HepG2 (cell line): ENCODE results near the gene DIPK1A. TPM values are rescaled to one million over a fixed set of nuclear protein-coding genes. Genes with fewer than 3 reads are reported as not detected.
A peak's percentile ranks its signal among the peaks of the same experiment; 100 is the strongest.

Source experiments
- ADNP ChIP-seq: sonication (generic); formaldehyde crosslinking; IDR thresholded peaks from 2 replicates; pipeline ENCODE4 v1.4.0; 2020; ENCODE audit warnings: missing genetic modification reagents
- CEBPG ChIP-seq: IDR thresholded peaks from 2 replicates; pipeline ENCODE4 v1.6.1; 2016
- HIVEP1 ChIP-seq: sonication (generic); formaldehyde crosslinking; IDR thresholded peaks from 2 replicates; pipeline ENCODE4 v1.4.0; 2020; ENCODE audit warnings: mild to moderate bottlenecking, missing genetic modification reagents
- HMG20A ChIP-seq: IDR thresholded peaks from 2 replicates; pipeline ENCODE4 v1.6.1; 2016; ENCODE audit warnings: borderline replicate concordance
- KDM6A ChIP-seq: IDR thresholded peaks from 2 replicates; pipeline ENCODE4 v1.6.1; 2016; ENCODE audit warnings: low read depth
- KMT2A ChIP-seq: sonication (generic); formaldehyde crosslinking; IDR thresholded peaks from 2 replicates; pipeline ENCODE4 v1.4.0; 2020; ENCODE audit warnings: missing genetic modification reagents
- MED1 ChIP-seq: sonication (generic); formaldehyde crosslinking; IDR thresholded peaks from 2 replicates; pipeline ENCODE4 v1.4.0; 2020; ENCODE audit warnings: missing genetic modification reagents
- MEF2D ChIP-seq: sonication (generic); formaldehyde crosslinking; IDR thresholded peaks from 2 replicates; pipeline ENCODE4 v1.5.1; 2020; ENCODE audit warnings: mild to moderate bottlenecking, missing genetic modification reagents
- NONO ChIP-seq, 2 experiments: fragments of 450-650 bp in 1 of 2; sonication (generic) in 1 of 2; formaldehyde crosslinking in 1 of 2; IDR thresholded peaks in 1 of 2; conservative IDR thresholded peaks in 1 of 2; 2 replicates each; pipeline versions ENCODE4 v1.6.1 to v1.8.0; 2017 to 2022; ENCODE audit warnings: mild to moderate bottlenecking in 1 of 2, missing genetic modification reagents in 1 of 2, moderate library complexity in 1 of 2
- ONECUT2 ChIP-seq: sonication (generic); formaldehyde crosslinking; IDR thresholded peaks from 2 replicates; pipeline ENCODE4 v1.4.0; 2020; ENCODE audit warnings: missing genetic modification reagents
- PPARG ChIP-seq: conservative IDR thresholded peaks from 2 replicates; pipeline ENCODE4 v1.6.1; 2016; ENCODE audit warnings: missing biosample characterization, missing genetic modification reagents
- TRIM24 ChIP-seq: sonication (generic); formaldehyde crosslinking; IDR thresholded peaks from 2 replicates; pipeline ENCODE4 v1.8.0; 2022; ENCODE audit warnings: mild to moderate bottlenecking, missing genetic modification reagents
- ZNF335 ChIP-seq: sonication (generic); formaldehyde crosslinking; IDR thresholded peaks from 2 replicates; pipeline ENCODE4 v1.4.0; 2020; ENCODE audit warnings: missing genetic modification reagents
- ZSCAN21 ChIP-seq: sonication (generic); formaldehyde crosslinking; IDR thresholded peaks from 2 replicates; pipeline ENCODE4 v1.8.0; 2022; ENCODE audit warnings: mild to moderate bottlenecking, missing genetic modification reagents, moderate library complexity, borderline replicate concordance
- polyA plus RNA-seq, 8 experiments: library from polyadenylated mRNA; depleted of rRNA in 3 of 8; stranded (reverse) in 7 of 8; unstranded in 1 of 8; fragments of >200 nt; fragmentation: Illumina TruSeq in 4 of 8; extraction: Trizol in 4 of 8; gene quantifications; 2 replicates each; pipeline versions ENCODE4 v1.2.1 to v1.2.3, GENCODE V29; 2011 to 2016; ENCODE audit warnings: low read depth in 4 of 8, missing spikeins in 1 of 8, mixed read lengths in 1 of 8; ENCODE audit not compliant: insufficient read depth in 1 of 8
- total RNA-seq, 5 experiments: library from RNA; depleted of rRNA; stranded (reverse); fragments of >200 nt; fragmentation: Illumina TruSeq; extraction: Trizol; gene quantifications; 2 replicates each; pipeline ENCODE4 v1.2.3, GENCODE V29; 2016; ENCODE audit warnings: low read depth in 1 of 5
- TF ChIP-seq, protein P1 (sequence below): sonication (generic); formaldehyde crosslinking; IDR thresholded peaks from 2 replicates; pipeline ENCODE4 v1.5.1; 2020; ENCODE audit warnings: missing genetic modification reagents, mild to moderate bottlenecking, borderline replicate concordance
- TF ChIP-seq, protein P2 (sequence below), 2 experiments: fragments of 450-650 bp in 1 of 2; sonication (generic) in 1 of 2; formaldehyde crosslinking in 1 of 2; IDR thresholded peaks; 2 replicates each; pipeline versions ENCODE4 v1.6.1 to v1.8.0; 2016 to 2022; ENCODE audit warnings: antibody characterized with exemption in 1 of 2, mild to moderate bottlenecking in 1 of 2, missing genetic modification reagents in 1 of 2

DIPK1A gene
- total and polyA plus RNA-seq, 2 of the 13 experiments (the other 11 are each of a cell fraction or from before 2014, with no cell fraction given), result 8.4 TPM

DNA sequence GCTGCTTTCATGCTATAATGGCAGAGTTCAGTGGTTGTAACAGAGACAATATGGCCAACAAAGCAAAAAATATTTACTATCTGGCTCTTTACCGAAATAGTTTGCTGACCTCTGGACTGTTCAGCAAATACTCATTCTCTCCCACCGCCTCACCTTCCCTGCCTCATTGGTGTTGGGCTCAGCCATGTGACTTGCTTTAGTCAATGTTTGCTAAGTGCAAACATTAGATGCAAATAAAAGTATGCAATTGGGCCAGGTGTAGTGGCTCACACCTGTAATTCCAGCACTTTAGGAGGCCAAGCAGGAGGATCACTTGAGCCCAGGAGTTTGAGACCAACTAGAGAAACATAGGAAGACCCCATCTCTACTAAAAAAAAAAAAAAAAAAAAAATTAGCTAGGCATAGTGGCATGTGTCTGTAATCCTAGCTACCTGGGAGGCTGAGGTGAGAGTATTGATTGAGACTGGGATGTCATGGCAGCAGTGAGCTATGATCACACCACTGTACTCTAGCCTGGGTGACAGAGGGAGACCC, 74.3 kb downstream of the DIPK1A start (continued):
- no peak for TF ChIP-seq ADNP (CRISPR knock-in tag)
- peak; percentile 78 for TF ChIP-seq MED1
- TF ChIP-seq PPARG, result peak; percentile 63; the same call in 1 of the 2 replicates
- peak; percentile 51 for TF ChIP-seq ONECUT2 (CRISPR knock-in tag)
- TF ChIP-seq CEBPG (CRISPR knock-in tag), result peak; percentile 50
- TF ChIP-seq MEF2D, result peak; percentile 74; the same call in 1 of the 2 replicates
- peak; percentile 68 for TF ChIP-seq KDM6A (CRISPR knock-in tag)
- TF ChIP-seq TRIM24 (CRISPR knock-in tag), result no peak
- TF ChIP-seq KMT2A (CRISPR knock-in tag), result no peak; the same call in 1 of the 2 replicates
- no peak for TF ChIP-seq NONO (IDR thresholded peaks at IDR 0.05)
- peak; percentile 73; the same call in 1 of the 2 replicates for TF ChIP-seq NONO (CRISPR knock-in tag; conservative IDR thresholded peaks at IDR 0.05)
- TF ChIP-seq ZNF335 (CRISPR knock-in tag), result no peak
- no peak for TF ChIP-seq ZSCAN21 (CRISPR knock-in tag)
- TF ChIP-seq, protein P1, sequence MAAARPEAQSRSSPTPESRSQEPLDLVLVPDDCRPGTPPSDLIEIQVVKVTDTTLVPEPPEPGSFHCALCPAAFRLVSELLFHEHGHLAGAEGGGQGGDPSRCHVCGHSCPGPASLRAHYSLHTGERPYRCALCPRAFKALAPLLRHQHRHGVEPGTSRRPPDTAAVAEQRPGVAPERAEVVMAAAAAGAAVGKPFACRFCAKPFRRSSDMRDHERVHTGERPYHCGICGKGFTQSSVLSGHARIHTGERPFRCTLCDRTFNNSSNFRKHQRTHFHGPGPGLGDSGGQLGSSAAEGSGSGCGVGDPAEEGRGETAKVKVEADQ (CRISPR knock-in tag), result peak; percentile 46; the same call in 1 of the 2 replicates
- TF ChIP-seq HIVEP1, result no peak
- TF ChIP-seq, protein P2, sequence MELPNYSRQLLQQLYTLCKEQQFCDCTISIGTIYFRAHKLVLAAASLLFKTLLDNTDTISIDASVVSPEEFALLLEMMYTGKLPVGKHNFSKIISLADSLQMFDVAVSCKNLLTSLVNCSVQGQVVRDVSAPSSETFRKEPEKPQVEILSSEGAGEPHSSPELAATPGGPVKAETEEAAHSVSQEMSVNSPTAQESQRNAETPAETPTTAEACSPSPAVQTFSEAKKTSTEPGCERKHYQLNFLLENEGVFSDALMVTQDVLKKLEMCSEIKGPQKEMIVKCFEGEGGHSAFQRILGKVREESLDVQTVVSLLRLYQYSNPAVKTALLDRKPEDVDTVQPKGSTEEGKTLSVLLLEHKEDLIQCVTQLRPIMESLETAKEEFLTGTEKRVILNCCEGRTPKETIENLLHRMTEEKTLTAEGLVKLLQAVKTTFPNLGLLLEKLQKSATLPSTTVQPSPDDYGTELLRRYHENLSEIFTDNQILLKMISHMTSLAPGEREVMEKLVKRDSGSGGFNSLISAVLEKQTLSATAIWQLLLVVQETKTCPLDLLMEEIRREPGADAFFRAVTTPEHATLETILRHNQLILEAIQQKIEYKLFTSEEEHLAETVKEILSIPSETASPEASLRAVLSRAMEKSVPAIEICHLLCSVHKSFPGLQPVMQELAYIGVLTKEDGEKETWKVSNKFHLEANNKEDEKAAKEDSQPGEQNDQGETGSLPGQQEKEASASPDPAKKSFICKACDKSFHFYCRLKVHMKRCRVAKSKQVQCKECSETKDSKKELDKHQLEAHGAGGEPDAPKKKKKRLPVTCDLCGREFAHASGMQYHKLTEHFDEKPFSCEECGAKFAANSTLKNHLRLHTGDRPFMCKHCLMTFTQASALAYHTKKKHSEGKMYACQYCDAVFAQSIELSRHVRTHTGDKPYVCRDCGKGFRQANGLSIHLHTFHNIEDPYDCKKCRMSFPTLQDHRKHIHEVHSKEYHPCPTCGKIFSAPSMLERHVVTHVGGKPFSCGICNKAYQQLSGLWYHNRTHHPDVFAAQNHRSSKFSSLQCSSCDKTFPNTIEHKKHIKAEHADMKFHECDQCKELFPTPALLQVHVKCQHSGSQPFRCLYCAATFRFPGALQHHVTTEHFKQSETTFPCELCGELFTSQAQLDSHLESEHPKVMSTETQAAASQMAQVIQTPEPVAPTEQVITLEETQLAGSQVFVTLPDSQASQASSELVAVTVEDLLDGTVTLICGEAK (IDR thresholded peaks at IDR 0.05), result no peak
- TF ChIP-seq, protein P2 (CRISPR knock-in tag; IDR thresholded peaks at IDR 0.05), result no peak
- peak; percentile 76 for TF ChIP-seq HMG20A (CRISPR knock-in tag)
